ENCODE data around the gene AADACL2.
A peak's percentile ranks its signal among the peaks of the same experiment; 100 is the strongest.

Gene AADACL2

GRCh38 chr3:151733613-151734012 lies at the start of gene AADACL2:
TSS of gene AADACL2 (plus strand) at chr3:151733927. CDS start at chr3:151734036, 109 bp downstream.
- H3K27ac ChIP-seq, result no peak within 1 kb of the TSS
- DNase-seq (ENCODE audit: low read depth, low spot score), result no peak

GRCh38 chr3:151684094-151684493 lies 49.6 kb upstream of the AADACL2 start:
- no peak overlapping the region for H3K27ac ChIP-seq
- DNase-seq (ENCODE audit: low read depth, low spot score), result no peak

- H3K27ac ChIP-seq, result no peak overlapping the region
- DNase-seq (ENCODE audit: low read depth, low spot score), result no peak
Measured at GRCh38 chr3:151686257-151686656, 47.5 kb upstream of the AADACL2 start.

- DNase-seq (ENCODE audit: low read depth, low spot score), result no peak
Measured at GRCh38 chr3:151687076-151687475, 46.7 kb upstream of the AADACL2 start.

GRCh38 chr3:151688571-151688970 lies 45.2 kb upstream of the AADACL2 start:
- DNase-seq (ENCODE audit: low read depth, low spot score), result no peak
- no peak overlapping the region for H3K27ac ChIP-seq

More at GRCh38 chr3:151687076-151687475, 46.7 kb upstream of the AADACL2 start:
- no peak overlapping the region for H3K27ac ChIP-seq

GRCh38 chr3:151690645-151691044 lies 43.1 kb upstream of the AADACL2 start:
- no peak for DNase-seq (ENCODE audit: low read depth, low spot score)
- H3K27ac ChIP-seq, result no peak overlapping the region

- no peak overlapping the region for H3K27ac ChIP-seq
Measured at GRCh38 chr3:151697496-151697895, 36.2 kb upstream of the AADACL2 start.

GRCh38 chr3:151707216-151707615 lies 26.5 kb upstream of the AADACL2 start:
- DNase-seq (ENCODE audit: low read depth, low spot score), result no peak
- no peak overlapping the region for H3K27ac ChIP-seq

More at GRCh38 chr3:151697496-151697895, 36.2 kb upstream of the AADACL2 start:
- no peak for DNase-seq (ENCODE audit: low read depth, low spot score)

GRCh38 chr3:151708868-151709267 lies 24.9 kb upstream of the AADACL2 start:
- no peak for DNase-seq (ENCODE audit: low read depth, low spot score)
- H3K27ac ChIP-seq, result no peak overlapping the region

GRCh38 chr3:151709847-151710246 lies 23.9 kb upstream of the AADACL2 start:
- DNase-seq (ENCODE audit: low read depth, low spot score), result no peak
- no peak overlapping the region for H3K27ac ChIP-seq

- DNase-seq (ENCODE audit: low read depth, low spot score), result no peak
- H3K27ac ChIP-seq, result no peak overlapping the region
Measured at GRCh38 chr3:151721294-151721693, 12.4 kb upstream of the AADACL2 start.

GRCh38 chr3:151722856-151723255 lies 10.9 kb upstream of the AADACL2 start:
- DNase-seq (ENCODE audit: low read depth, low spot score), result no peak
- no peak overlapping the region for H3K27ac ChIP-seq

- H3K27ac ChIP-seq, result no peak overlapping the region
- DNase-seq (ENCODE audit: low read depth, low spot score), result no peak
Measured at GRCh38 chr3:151724576-151725562, 8.9 kb upstream of the AADACL2 start.

- DNase-seq (ENCODE audit: low read depth, low spot score), result no peak
- H3K27ac ChIP-seq, result no peak overlapping the region
Measured at GRCh38 chr3:151726016-151726415, 7.7 kb upstream of the AADACL2 start.

GRCh38 chr3:151732861-151733260 lies 866 bp upstream of the AADACL2 start:
- no peak for DNase-seq (ENCODE audit: low read depth, low spot score)
- no peak overlapping the region for H3K27ac ChIP-seq

- DNase-seq (ENCODE audit: low read depth, low spot score), result no peak
Measured at GRCh38 chr3:151740581-151740980, 6.9 kb downstream of the AADACL2 start.

GRCh38 chr3:151743855-151744254 lies 10.1 kb downstream of the AADACL2 start:
- DNase-seq (ENCODE audit: low read depth, low spot score), result no peak
- H3K27ac ChIP-seq, result no peak overlapping the region

More at GRCh38 chr3:151740581-151740980, 6.9 kb downstream of the AADACL2 start:
- H3K27ac ChIP-seq, result no peak overlapping the region

GRCh38 chr3:151750181-151750580 lies 16.5 kb downstream of the AADACL2 start:
- peak overlapping the region; percentile 50 for H3K27ac ChIP-seq
- peak; percentile 26 for DNase-seq (ENCODE audit: low read depth, low spot score)

- DNase-seq (ENCODE audit: low read depth, low spot score), result no peak
- H3K27ac ChIP-seq, result peak overlapping the region; percentile 50
Measured at GRCh38 chr3:151750678-151751077, 17.0 kb downstream of the AADACL2 start.

GRCh38 chr3:151751161-151751560 lies 17.4 kb downstream of the AADACL2 start:
- H3K27ac ChIP-seq, result peak overlapping the region; percentile 50
- DNase-seq (ENCODE audit: low read depth, low spot score), result no peak

- no peak overlapping the region for H3K27ac ChIP-seq
- DNase-seq (ENCODE audit: low read depth, low spot score), result no peak
Measured at GRCh38 chr3:151753846-151754245, 20.1 kb downstream of the AADACL2 start.

- no peak for DNase-seq (ENCODE audit: low read depth, low spot score)
- no peak overlapping the region for H3K27ac ChIP-seq
Measured at GRCh38 chr3:151761581-151761980, 27.9 kb downstream of the AADACL2 start.
